Vagina (tissue), 2 donors: Measurements from ENCODE around the gene EEF2KMT. TPM values are rescaled to one million over a fixed set of nuclear protein-coding genes. Genes with fewer than 3 reads are reported as not detected.

ENCODE experiments used
- DNase-seq, 2 donors: peaks; one replicate each; pipeline ENCODE4 v3.0.0-alpha.2; 2017; ENCODE audit errors: extremely low spot score in 2 of 2
- H3K27ac ChIP-seq: fragments of 200-600 bp; sonication (generic); one replicate; pipeline ENCODE4 v1.5.1; 2019
- H3K27me3 ChIP-seq: fragments of 200-600 bp; sonication (generic); one replicate; pipeline ENCODE4 v1.5.1; 2019
- H3K36me3 ChIP-seq, 2 donors: fragments of 200-600 bp; sonication (generic); one replicate each; pipeline ENCODE4 v1.5.1; 2017 to 2019
- H3K4me1 ChIP-seq: fragments of 200-600 bp; sonication (generic); one replicate; pipeline ENCODE4 v1.5.1; 2019
- H3K4me3 ChIP-seq, 2 donors: fragments of 200-600 bp; sonication (generic); 1 replicate in 1 of 2; 2 replicates in 1 of 2; pipeline ENCODE4 v1.5.1; 2016 to 2019
- H3K9me3 ChIP-seq: fragments of 200-600 bp; sonication (generic); one replicate; pipeline ENCODE4 v1.5.1; 2019
- CTCF ChIP-seq, 3 experiments: fragments of 450-650 bp in 2 of 3; fragments of 200-600 bp in 1 of 3; sonication (generic) in 1 of 3; IDR thresholded peaks; one replicate each; pipeline ENCODE4 v1.5.1; 2017 to 2019; ENCODE audit warnings: antibody characterized with exemption in 3 of 3, mild to moderate bottlenecking in 2 of 3, moderate library complexity in 2 of 3
- POLR2A ChIP-seq, 2 donors: fragments of 450-650 bp; IDR thresholded peaks; one replicate each; pipeline ENCODE4 v1.6.1; 2017; ENCODE audit warnings: antibody characterized with exemption in 2 of 2, mild to moderate bottlenecking in 2 of 2, moderate library complexity in 2 of 2
- POLR2AphosphoS5 ChIP-seq, 2 donors: sonication (generic); formaldehyde crosslinking; IDR thresholded peaks; one replicate each; pipeline ENCODE4 v1.9.0; 2017; ENCODE audit warnings: antibody characterized with exemption in 2 of 2, mild to moderate bottlenecking in 2 of 2, low read depth in 1 of 2; ENCODE audit not compliant: insufficient read depth in 1 of 2
- intact Hi-C: fragments of 100-400 bp; cut with DNase I; formaldehyde crosslinking; loops from one replicate; pipeline ENCODE4 v1.15.1; 2023
- total RNA-seq: library from RNA; depleted of rRNA; stranded (reverse); fragments of >200 nt; gene quantifications from one replicate; pipeline ENCODE4 v1.2.3, GENCODE V29; 2016

Gene EEF2KMT
- total RNA-seq, 1 donor from 2014 or later: 15.7 TPM

GRCh38 chr16:5064915-5065314, 32.7 kb downstream of the EEF2KMT start:
- no peak for TF ChIP-seq CTCF (IDR thresholded peaks at IDR 0.05)
- TF ChIP-seq POLR2A (IDR thresholded peaks at IDR 0.05): no peak
- no peak for TF ChIP-seq POLR2AphosphoS5 (IDR thresholded peaks at IDR 0.05; ENCODE audit: insufficient read depth in 1 of 2, low read depth in 1 of 2)

GRCh38 chr16:5062790-5063765, 34.5 kb downstream of the EEF2KMT start:
- intact Hi-C loops: no loop called here
- TF ChIP-seq CTCF (IDR thresholded peaks at IDR 0.05): no peak
- TF ChIP-seq POLR2A (IDR thresholded peaks at IDR 0.05): no peak
- TF ChIP-seq POLR2AphosphoS5 (IDR thresholded peaks at IDR 0.05; ENCODE audit: insufficient read depth in 1 of 2, low read depth in 1 of 2): no peak
- Histone ChIP-seq H3K27me3 (no peaks in the 10 kb centered on the region), H3K27ac (no peak overlapping the region), H3K9me3 (no peaks in the 10 kb centered on the region), H3K36me3 (no peaks in the 10 kb centered on the region), H3K4me1 (no peaks in the 10 kb centered on the region), H3K4me3 (no peak overlapping the region)
- DNase-seq: no peak

More at GRCh38 chr16:5064915-5065314, 32.7 kb downstream of the EEF2KMT start:
- Histone ChIP-seq H3K36me3 (no peaks in the 10 kb centered on the region), H3K4me3 (no peak overlapping the region), H3K27ac (no peak overlapping the region), H3K4me1 (no peaks in the 10 kb centered on the region), H3K9me3 (no peaks in the 10 kb centered on the region), H3K27me3 (no peaks in the 10 kb centered on the region)
- DNase-seq: no peak
- intact Hi-C loops: no loop called here

DNA sequence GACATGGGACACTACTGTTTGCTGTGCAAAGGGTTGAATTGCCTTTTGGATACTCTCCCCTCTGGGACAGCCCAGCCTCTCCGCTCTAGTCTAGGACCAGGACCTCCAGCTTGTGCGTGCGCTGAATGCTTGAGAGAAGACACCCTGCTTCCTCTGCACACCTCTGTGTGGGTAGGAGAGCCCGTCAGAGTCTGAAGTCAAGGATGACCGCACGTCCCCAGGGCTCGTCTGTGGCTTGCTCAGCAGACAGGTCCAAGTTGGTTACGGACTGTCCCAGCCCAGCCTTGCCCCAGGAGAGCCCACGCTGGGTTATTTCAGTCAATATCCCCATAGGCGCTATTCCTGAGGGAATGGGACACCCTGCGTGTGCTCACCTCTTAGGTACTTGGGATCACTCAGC, 35.5 kb downstream of the EEF2KMT start:
- intact Hi-C loops: no loop called here
- no peak overlapping the region for H3K27ac ChIP-seq
- H3K4me1 ChIP-seq: no peaks in the 10 kb centered on the region
- no peak for DNase-seq
- H3K27me3 ChIP-seq: no peaks in the 10 kb centered on the region
- no peak for TF ChIP-seq CTCF (IDR thresholded peaks at IDR 0.05)
- TF ChIP-seq POLR2AphosphoS5 (IDR thresholded peaks at IDR 0.05; ENCODE audit: insufficient read depth in 1 of 2, low read depth in 1 of 2): no peak
- TF ChIP-seq POLR2A (IDR thresholded peaks at IDR 0.05): no peak
- H3K9me3 ChIP-seq: no peaks in the 10 kb centered on the region
- no peaks in the 10 kb centered on the region for H3K36me3 ChIP-seq
- no peak overlapping the region for H3K4me3 ChIP-seq

GRCh38 chr16:5060073-5060641, 37.4 kb downstream of the EEF2KMT start:
- intact Hi-C loops: no loop called here
- H3K4me1 ChIP-seq: no peaks in the 10 kb centered on the region

More at GRCh38 chr16:5060073-5060641, 37.4 kb downstream of the EEF2KMT start:
- DNase-seq: no peak
- Histone ChIP-seq H3K4me3 (no peak overlapping the region), H3K9me3 (no peaks in the 10 kb centered on the region), H3K27ac (no peak overlapping the region), H3K36me3 (no peaks in the 10 kb centered on the region), H3K27me3 (no peaks in the 10 kb centered on the region)
- TF ChIP-seq POLR2AphosphoS5 (IDR thresholded peaks at IDR 0.05; ENCODE audit: insufficient read depth in 1 of 2, low read depth in 1 of 2) (no peak), POLR2A (IDR thresholded peaks at IDR 0.05) (no peak), CTCF (IDR thresholded peaks at IDR 0.05) (no peak)
